ENCODE results near the gene DIS3L2. TPM values are rescaled to one million over a fixed set of nuclear protein-coding genes. Genes with fewer than 3 reads are reported as not detected.

Gene DIS3L2
- polyA plus RNA-seq, 1 experiment = 8.2 TPM

- H3K27ac ChIP-seq (ENCODE audit: low read depth, low read length) = no peak overlapping the region
- no peak overlapping the region for H3K4me3 ChIP-seq (ENCODE audit: low read depth, low read length)
- ChIA-PET CTCF (no interaction called here), POLR2A (no interaction called here)
- no peak for DNase-seq (ENCODE audit: low read depth, low spot score)
- TF ChIP-seq, protein P1, sequence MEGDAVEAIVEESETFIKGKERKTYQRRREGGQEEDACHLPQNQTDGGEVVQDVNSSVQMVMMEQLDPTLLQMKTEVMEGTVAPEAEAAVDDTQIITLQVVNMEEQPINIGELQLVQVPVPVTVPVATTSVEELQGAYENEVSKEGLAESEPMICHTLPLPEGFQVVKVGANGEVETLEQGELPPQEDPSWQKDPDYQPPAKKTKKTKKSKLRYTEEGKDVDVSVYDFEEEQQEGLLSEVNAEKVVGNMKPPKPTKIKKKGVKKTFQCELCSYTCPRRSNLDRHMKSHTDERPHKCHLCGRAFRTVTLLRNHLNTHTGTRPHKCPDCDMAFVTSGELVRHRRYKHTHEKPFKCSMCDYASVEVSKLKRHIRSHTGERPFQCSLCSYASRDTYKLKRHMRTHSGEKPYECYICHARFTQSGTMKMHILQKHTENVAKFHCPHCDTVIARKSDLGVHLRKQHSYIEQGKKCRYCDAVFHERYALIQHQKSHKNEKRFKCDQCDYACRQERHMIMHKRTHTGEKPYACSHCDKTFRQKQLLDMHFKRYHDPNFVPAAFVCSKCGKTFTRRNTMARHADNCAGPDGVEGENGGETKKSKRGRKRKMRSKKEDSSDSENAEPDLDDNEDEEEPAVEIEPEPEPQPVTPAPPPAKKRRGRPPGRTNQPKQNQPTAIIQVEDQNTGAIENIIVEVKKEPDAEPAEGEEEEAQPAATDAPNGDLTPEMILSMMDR (IDR thresholded peaks at IDR 0.05; ENCODE audit: low read depth, low read length) = no peak
- no peaks in the 10 kb centered on the region for H3K27me3 ChIP-seq (ENCODE audit: control insufficient read depth, insufficient read depth, low read length)
- H3K9me3 ChIP-seq (ENCODE audit: control insufficient read depth, insufficient read depth, low read length) = no peaks in the 10 kb centered on the region
Measured at GRCh38 chr2:232024457-232024856, 62.9 kb downstream of the DIS3L2 start.

- no peak for DNase-seq (ENCODE audit: low read depth, low spot score)
- Histone ChIP-seq H3K4me3 (ENCODE audit: low read depth, low read length) (no peak overlapping the region), H3K27me3 (ENCODE audit: control insufficient read depth, insufficient read depth, low read length) (no peaks in the 10 kb centered on the region), H3K27ac (ENCODE audit: low read depth, low read length) (no peak overlapping the region), H3K9me3 (ENCODE audit: control insufficient read depth, insufficient read depth, low read length) (no peaks in the 10 kb centered on the region)
- ChIA-PET POLR2A (no interaction called here), CTCF (no interaction called here)
- TF ChIP-seq, protein P1 (IDR thresholded peaks at IDR 0.05; ENCODE audit: low read depth, low read length) = no peak
Measured at GRCh38 chr2:232026910-232027309, 65.4 kb downstream of the DIS3L2 start.

- Histone ChIP-seq H3K27me3 (ENCODE audit: control insufficient read depth, insufficient read depth, low read length) (no peaks in the 10 kb centered on the region), H3K9me3 (ENCODE audit: control insufficient read depth, insufficient read depth, low read length) (no peaks in the 10 kb centered on the region), H3K4me3 (ENCODE audit: low read depth, low read length) (no peak overlapping the region), H3K27ac (ENCODE audit: low read depth, low read length) (no peak overlapping the region)
- CTCF ChIA-PET = no interaction called here
- DNase-seq (ENCODE audit: low read depth, low spot score) = no peak
- POLR2A ChIA-PET = no interaction called here
- TF ChIP-seq, protein P1 (IDR thresholded peaks at IDR 0.05; ENCODE audit: low read depth, low read length) = no peak
Measured at GRCh38 chr2:232027530-232027929, 66.0 kb downstream of the DIS3L2 start.

GRCh38 chr2:232028071-232028470, 66.6 kb downstream of the DIS3L2 start:
- DNase-seq (ENCODE audit: low read depth, low spot score) = no peak

GRCh38 chr2:232028631-232029030, 67.1 kb downstream of the DIS3L2 start:
- TF ChIP-seq, protein P1 (IDR thresholded peaks at IDR 0.05; ENCODE audit: low read depth, low read length) = no peak
- H3K9me3 ChIP-seq (ENCODE audit: control insufficient read depth, insufficient read depth, low read length) = no peaks in the 10 kb centered on the region
- CTCF ChIA-PET = no interaction called here
- DNase-seq (ENCODE audit: low read depth, low spot score) = no peak
- POLR2A ChIA-PET = no interaction called here
- no peak overlapping the region for H3K27ac ChIP-seq (ENCODE audit: low read depth, low read length)
- H3K4me3 ChIP-seq (ENCODE audit: low read depth, low read length) = no peak overlapping the region
- H3K27me3 ChIP-seq (ENCODE audit: control insufficient read depth, insufficient read depth, low read length) = no peaks in the 10 kb centered on the region

More at GRCh38 chr2:232028071-232028470, 66.6 kb downstream of the DIS3L2 start:
- Histone ChIP-seq H3K27me3 (ENCODE audit: control insufficient read depth, insufficient read depth, low read length) (no peaks in the 10 kb centered on the region), H3K27ac (ENCODE audit: low read depth, low read length) (no peak overlapping the region), H3K9me3 (ENCODE audit: control insufficient read depth, insufficient read depth, low read length) (no peaks in the 10 kb centered on the region), H3K4me3 (ENCODE audit: low read depth, low read length) (no peak overlapping the region)
- ChIA-PET CTCF (no interaction called here), POLR2A (no interaction called here)
- TF ChIP-seq, protein P1 (IDR thresholded peaks at IDR 0.05; ENCODE audit: low read depth, low read length) = no peak

Data from AG04450 (cell line).